HG03432 (cell line): ENCODE data around the gene LSM6.

Experiments
- ATAC-seq: cut with Tn5 transposase; IDR thresholded peaks from one replicate; pipeline ENCODE4 v1.9.1; 2021; ENCODE audit warnings: mild to moderate bottlenecking, moderate library complexity; ENCODE audit not compliant: unreplicated experiment

LSM6 gene

DNA sequence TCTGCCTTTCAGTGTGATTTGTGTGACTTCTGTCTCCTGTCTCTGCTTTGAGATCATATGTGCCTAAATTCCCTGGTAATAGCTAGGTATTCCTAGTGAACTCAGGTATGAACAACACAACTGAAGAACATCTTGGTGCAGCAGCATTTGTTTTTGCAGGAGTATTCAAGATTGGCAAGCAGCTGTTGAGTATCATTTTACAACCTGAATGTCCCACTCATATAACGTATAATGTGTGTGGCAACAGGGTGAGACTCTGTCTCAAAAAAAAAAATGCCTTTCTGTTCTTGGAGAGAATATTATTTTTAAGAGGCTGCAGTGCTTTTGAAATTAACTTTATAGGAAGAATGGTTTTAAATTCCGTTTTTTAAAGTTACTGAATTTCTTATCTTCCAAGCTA lies 7.7 kb downstream of the LSM6 start:
- ATAC-seq = no peak

- ATAC-seq = no peak
Observed at GRCh38 chr4:146186041-146186440, 10.5 kb downstream of the LSM6 start.

GRCh38 chr4:146186596-146186995 lies 11.1 kb downstream of the LSM6 start:
- ATAC-seq = no peak

GRCh38 chr4:146190456-146190855 lies 14.9 kb downstream of the LSM6 start:
- no peak for ATAC-seq

GRCh38 chr4:146191766-146192458 lies 16.4 kb downstream of the LSM6 start:
- no peak for ATAC-seq

DNA sequence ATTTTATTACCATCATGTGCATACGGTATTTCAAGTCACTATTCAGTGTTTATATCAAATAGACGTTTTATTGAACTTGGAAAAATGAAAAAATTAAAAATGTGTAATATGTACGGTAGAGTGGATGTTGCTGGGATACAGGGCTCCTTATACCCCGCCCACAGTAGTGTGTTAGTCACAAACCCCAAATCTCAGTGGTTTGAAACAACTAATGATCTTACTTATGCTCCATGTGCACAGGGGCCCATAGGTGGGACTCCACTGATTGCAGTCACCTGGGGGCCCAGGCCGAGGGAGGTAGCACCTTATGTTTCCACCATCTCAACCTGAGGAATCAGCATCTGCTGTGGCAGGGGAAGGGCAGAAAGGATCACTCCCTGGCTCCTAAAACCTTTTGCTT lies 18.1 kb downstream of the LSM6 start:
- no peak for ATAC-seq

DNA sequence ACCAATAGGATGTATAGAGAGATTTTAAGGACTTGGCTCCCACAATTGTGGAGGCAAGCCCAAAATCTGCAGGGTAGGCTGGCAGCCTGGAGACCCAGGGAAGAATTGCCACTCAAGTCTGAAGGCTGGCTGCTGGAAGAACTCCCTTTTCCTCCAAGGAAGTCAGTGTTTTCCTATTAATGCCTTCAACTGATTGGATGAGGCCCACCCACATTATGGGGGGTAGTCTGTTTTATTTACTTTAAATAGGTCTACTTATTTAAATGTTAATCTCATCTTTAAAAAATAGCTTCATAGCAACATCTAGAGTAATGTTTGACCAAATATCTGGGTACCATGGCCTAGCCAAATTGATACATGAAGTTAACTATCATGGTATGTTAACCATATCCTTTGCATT lies 18.7 kb downstream of the LSM6 start:
- no peak for ATAC-seq

GRCh38 chr4:146202665-146203064 lies 27.1 kb downstream of the LSM6 start:
- ATAC-seq = no peak

DNA sequence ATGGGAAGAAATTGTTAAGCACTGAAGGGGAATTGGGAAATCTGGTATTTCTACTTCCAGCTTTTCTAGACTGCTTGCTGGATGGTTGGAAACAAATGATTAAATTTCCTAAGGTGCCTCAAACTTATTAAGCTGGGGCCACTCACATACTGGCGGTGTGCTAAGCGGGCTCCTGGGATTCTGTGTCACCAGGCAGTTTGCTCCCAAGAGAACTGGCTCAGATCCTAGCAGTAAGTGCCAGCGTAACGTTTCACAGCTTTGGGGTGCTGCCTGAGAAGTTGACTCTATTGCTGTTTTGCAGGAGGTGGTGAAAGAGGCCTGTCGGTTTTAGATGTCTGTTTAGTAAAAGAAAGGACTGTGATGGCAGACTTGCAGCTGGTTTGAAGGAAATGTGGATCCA lies 31.9 kb downstream of the LSM6 start:
- ATAC-seq = no peak

DNA sequence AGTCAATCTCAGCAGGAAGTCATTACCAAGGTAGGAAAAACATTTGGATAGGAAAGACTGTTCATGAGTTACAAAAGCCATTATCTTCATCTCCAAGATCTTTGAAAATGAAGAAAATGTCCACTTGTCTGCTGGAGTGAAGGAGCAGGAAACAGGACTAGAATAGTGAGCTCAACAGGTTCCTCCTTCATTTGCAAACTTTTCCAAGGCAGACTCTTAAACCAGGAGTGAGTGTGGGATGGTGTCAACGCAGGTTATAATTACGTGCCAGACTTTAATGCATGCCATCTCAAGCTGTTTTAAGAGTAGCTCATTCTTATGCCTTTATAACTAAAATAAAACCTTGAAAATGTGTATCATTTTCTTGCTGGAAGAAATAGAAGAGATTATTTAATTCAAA lies 35.4 kb downstream of the LSM6 start:
- no peak for ATAC-seq

- ATAC-seq = no peak
Observed at GRCh38 chr4:146211440-146211839, 35.9 kb downstream of the LSM6 start.

DNA sequence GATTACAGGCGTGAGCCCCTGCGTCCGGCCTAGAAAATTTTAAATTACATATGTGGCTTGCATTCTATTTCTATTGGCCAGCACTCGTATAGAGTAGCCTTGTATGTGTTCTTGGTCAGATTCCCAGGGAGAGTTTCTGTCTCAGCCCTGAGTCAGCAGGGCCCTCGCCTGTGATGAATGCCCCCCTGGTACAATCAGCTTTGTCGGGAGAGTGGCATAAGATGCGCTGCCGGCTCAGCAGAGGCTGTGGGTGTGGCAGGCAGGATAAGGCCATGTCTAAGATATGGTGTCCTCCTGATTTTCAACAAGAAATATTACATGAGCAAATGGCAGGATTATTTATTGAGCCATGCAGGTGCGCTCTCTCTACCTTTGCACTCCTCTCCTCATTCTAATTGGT lies 37.3 kb downstream of the LSM6 start:
- no peak for ATAC-seq

DNA sequence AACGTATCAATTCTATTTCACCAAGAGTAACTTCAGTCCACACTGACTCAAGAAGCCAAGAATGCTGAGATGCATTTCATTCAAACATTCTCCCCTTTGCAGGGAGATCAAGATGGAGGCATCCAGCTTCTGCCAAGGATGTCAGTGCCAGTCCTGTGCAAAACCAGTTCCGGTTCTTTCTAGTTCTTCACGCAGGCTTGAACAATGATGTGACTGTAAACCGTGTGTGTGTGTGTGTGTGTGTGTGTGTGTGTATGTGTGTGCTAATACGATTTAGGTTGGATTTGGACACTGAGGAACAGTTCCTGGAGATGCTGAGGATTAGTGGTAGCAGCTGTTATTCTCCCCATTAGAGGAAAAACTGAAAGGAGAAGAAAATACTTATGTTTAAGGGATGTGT lies 38.7 kb downstream of the LSM6 start, which contains the start of gene REELD1:
Gene REELD1 (plus strand): TSS at position 301 of the 400 bp plus-strand sequence. CDS start 2,415 bp downstream, outside the sequence.
- no peak for ATAC-seq

GRCh38 chr4:146222313-146222712 lies 46.8 kb downstream of the LSM6 start:
- no peak for ATAC-seq

DNA sequence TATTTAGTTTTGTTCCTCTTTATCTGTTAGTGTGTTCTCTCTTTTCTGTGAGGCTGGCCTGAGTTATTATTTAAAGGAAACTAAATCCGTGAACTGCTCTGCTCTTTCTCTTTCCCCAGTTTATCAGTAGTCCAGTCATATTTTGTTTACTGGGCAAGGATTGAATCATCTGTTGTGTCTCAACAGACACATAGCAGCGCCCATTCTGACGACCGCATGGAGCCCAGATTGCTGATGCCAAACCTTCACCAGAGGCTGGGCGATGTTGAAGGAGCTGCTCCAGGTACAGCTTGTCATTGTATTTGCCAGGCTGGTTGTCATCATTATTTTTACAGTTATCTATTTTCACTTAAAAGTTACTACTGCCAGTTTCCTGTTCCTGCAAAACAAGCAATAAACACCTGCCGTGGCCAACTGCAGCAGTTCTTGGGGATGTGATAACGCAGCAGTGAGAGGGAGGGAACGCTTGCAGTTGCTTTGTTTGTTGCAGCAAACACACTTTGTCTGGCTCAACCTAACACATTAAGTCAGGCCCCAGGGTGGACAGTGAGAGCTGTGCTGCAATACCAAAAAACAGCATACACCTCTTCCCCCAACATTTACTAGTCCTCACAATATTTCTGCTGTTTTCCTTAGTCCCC lies 48.9 kb downstream of the LSM6 start:
- no peak for ATAC-seq

- no peak for ATAC-seq
Observed at GRCh38 chr4:146229406-146229805, 53.9 kb downstream of the LSM6 start.

DNA sequence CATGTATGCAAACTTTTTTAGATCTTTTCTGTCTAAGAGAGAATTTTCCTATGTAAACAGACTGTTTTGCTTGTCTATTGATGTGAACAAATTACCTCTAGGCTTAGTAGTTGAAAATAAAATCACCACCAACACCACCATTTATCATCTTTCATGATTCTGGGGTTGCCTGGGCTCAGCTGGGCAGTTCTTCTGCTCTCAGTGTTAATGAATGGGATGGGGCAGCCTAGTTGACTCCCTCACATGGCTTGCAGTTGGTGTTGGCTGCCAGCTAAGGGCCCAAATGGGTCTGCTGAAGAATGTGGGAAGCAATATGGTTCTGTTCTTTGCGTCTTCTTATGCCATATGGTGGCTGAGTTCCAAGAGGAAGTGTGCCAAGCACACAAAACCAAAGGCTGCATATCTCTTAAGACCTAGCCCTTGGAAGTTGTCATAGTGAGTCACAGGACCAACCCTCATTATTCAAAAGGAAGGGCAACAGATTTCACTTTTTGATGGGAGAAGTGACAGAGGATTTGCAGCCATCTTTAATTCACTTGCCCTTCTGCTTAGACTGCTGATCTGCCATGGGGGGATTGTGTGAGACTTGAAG lies 56.7 kb downstream of the LSM6 start:
- ATAC-seq = no peak

DNA sequence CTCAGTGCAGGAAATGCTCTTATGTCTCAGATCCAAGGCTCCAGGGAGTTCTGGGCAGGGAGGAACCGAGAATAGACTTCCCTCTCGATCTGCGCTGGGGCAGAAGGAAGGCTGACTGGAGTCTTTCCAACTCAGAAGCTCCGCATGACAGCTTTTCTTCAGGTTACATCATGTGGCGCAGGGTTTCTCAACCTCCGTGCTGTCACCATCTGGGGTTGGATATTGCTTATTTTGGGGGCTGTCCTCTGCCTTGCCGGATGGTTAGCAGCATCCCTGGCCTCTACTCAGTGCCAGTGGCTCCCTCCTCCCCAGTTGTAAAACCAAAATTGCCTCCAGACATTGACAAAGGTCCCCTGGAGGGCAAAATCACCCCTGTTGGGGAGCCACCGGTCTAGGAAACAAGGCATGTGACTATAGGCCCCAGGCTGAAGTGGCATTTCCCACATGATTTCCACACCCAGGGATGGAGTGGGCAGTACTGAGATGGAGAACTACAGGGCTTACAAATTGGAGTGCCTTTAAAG lies 60.2 kb downstream of the LSM6 start:
- no peak for ATAC-seq

- ATAC-seq = no peak
Observed at GRCh38 chr4:146236216-146236615, 60.7 kb downstream of the LSM6 start.

GRCh38 chr4:146237092-146237491 lies 61.6 kb downstream of the LSM6 start:
- no peak for ATAC-seq

- no peak for ATAC-seq
Observed at GRCh38 chr4:146238107-146238506, 62.6 kb downstream of the LSM6 start.
